IMR-90 (cell line): ENCODE measurements around the gene SLC6A12. TPM values are rescaled to one million over a fixed set of nuclear protein-coding genes. Genes with fewer than 3 reads are reported as not detected.

Experiments
- ATAC-seq: fragments of 200-7000 bp; cut with Tn5 transposase; 2 replicates; pipeline ENCODE4 v1.9.1; 2020; ENCODE audit warnings: low read depth, mild to moderate bottlenecking, moderate library complexity
- BruUV-seq: library from RNA; stranded (reverse); fragments of 400-500 nt; replicated peaks from 2 replicates; lab custom pipeline; 2021; lab: Mats Ljungman, UMichigan
- CTCF ChIA-PET: fragments of 300-600 bp; formaldehyde crosslinking; extraction: SDS; loops from one replicate; lab custom pipeline; 2021; ENCODE audit warnings: antibody characterized with exemption; lab: Yijun Ruan, JAX
- POLR2A ChIA-PET: fragments of 300-600 bp; sonication (Branson Sonifier 250); formaldehyde crosslinking; loops from one replicate; lab custom pipeline; 2022; ENCODE audit warnings: antibody characterized with exemption; ENCODE audit not compliant: unreplicated experiment; lab: Charles Lee
- DNase-seq: peaks from one replicate; pipeline ENCODE4 v3.0.0; 2013
- H2AFZ ChIP-seq: replicated peaks from 2 replicates; pipeline ENCODE3; 2013; ENCODE audit warnings: low read length, mild to moderate bottlenecking; ENCODE audit not compliant: poor library complexity
- H2AK5ac ChIP-seq: 2 replicates; pipeline ENCODE4 v1.6.1; 2013; ENCODE audit warnings: low read depth, low read length, inconsistent platforms
- H2AK9ac ChIP-seq: replicated peaks from 2 replicates; pipeline ENCODE3; 2013; ENCODE audit warnings: mild to moderate bottlenecking, low read depth, low read length, moderate library complexity; ENCODE audit not compliant: poor library complexity
- H2BK120ac ChIP-seq: 2 replicates; pipeline ENCODE4 v1.6.1; 2013; ENCODE audit warnings: low read depth, low read length, inconsistent platforms
- H2BK15ac ChIP-seq: 3 replicates; pipeline ENCODE4 v1.6.1; 2013; ENCODE audit warnings: low read depth, low read length, inconsistent platforms
- H2BK20ac ChIP-seq: 2 replicates; pipeline ENCODE4 v1.6.1; 2013; ENCODE audit warnings: low read depth, mild to moderate bottlenecking, inconsistent platforms, low read length, moderate library complexity
- H2BK5ac ChIP-seq: 2 replicates; pipeline ENCODE4 v1.6.1; 2013; ENCODE audit warnings: mild to moderate bottlenecking, low read depth, low read length, inconsistent platforms; ENCODE audit not compliant: poor library complexity, severe bottlenecking
- H3K14ac ChIP-seq: replicated peaks from 2 replicates; pipeline ENCODE4 v1.6.1; 2013; ENCODE audit warnings: low read depth, low read length, inconsistent platforms
- H3K18ac ChIP-seq: 2 replicates; pipeline ENCODE4 v1.6.1; 2013; ENCODE audit warnings: low read depth, low read length, control low read depth
- H3K23ac ChIP-seq: 2 replicates; pipeline ENCODE4 v1.6.1; 2013; ENCODE audit warnings: low read depth, low read length, inconsistent platforms
- H3K27ac ChIP-seq: 2 replicates; pipeline ENCODE4 v1.5.1; 2013; ENCODE audit warnings: mild to moderate bottlenecking, control low read depth, low read length; ENCODE audit not compliant: insufficient read depth
- H3K27me3 ChIP-seq: 2 replicates; pipeline ENCODE4 v1.6.1; 2013; ENCODE audit warnings: low read length; ENCODE audit not compliant: control insufficient read depth, insufficient read depth
- H3K36me3 ChIP-seq: 2 replicates; pipeline ENCODE4 v1.6.1; 2013; ENCODE audit warnings: low read length, mixed read lengths; ENCODE audit not compliant: control insufficient read depth, insufficient read depth
- H3K4ac ChIP-seq: 2 replicates; pipeline ENCODE4 v1.6.1; 2013; ENCODE audit warnings: low read depth, low read length, inconsistent platforms
- H3K4me1 ChIP-seq: 2 replicates; pipeline ENCODE4 v1.6.1; 2013; ENCODE audit warnings: low read length, mixed read lengths; ENCODE audit not compliant: control insufficient read depth, insufficient read depth
- H3K4me2 ChIP-seq: 2 replicates; pipeline ENCODE4 v1.6.1; 2013; ENCODE audit warnings: low read depth, mild to moderate bottlenecking, control low read depth, low read length, moderate library complexity
- H3K4me3 ChIP-seq: 2 replicates; pipeline ENCODE4 v1.5.1; 2013; ENCODE audit warnings: low read depth, mild to moderate bottlenecking, control low read depth, low read length, moderate library complexity; ENCODE audit not compliant: insufficient read depth
- H3K56ac ChIP-seq: 2 replicates; pipeline ENCODE4 v1.6.1; 2013; ENCODE audit warnings: low read length, inconsistent platforms; ENCODE audit not compliant: insufficient read depth; ENCODE audit errors: extremely low read depth
- H3K79me1 ChIP-seq, 2 experiments: 2 replicates each; pipeline ENCODE4 v1.6.1; 2013; ENCODE audit warnings: low read length in 2 of 2, inconsistent platforms in 1 of 2, low read depth in 1 of 2
- H3K9ac ChIP-seq: 2 replicates; pipeline ENCODE4 v1.6.1; 2013; ENCODE audit warnings: low read depth, low read length, control low read depth
- H3K9me1 ChIP-seq: 2 replicates; pipeline ENCODE4 v1.6.1; 2013; ENCODE audit warnings: low read length, inconsistent platforms; ENCODE audit not compliant: insufficient read depth
- H3K9me3 ChIP-seq: 2 replicates; pipeline ENCODE4 v1.6.1; 2013; ENCODE audit warnings: low read length; ENCODE audit not compliant: control insufficient read depth, insufficient read depth
- H4K20me1 ChIP-seq: 2 replicates; pipeline ENCODE4 v1.6.1; 2013; ENCODE audit warnings: low read length, inconsistent platforms; ENCODE audit not compliant: insufficient read depth
- H4K5ac ChIP-seq: 2 replicates; pipeline ENCODE4 v1.6.1; 2013; ENCODE audit warnings: mild to moderate bottlenecking, low read depth, low read length, control low read depth
- H4K8ac ChIP-seq, 2 experiments: 2 replicates each; pipeline ENCODE4 v1.6.1; 2013; ENCODE audit warnings: low read depth in 2 of 2, low read length in 2 of 2, control low read depth in 1 of 2, inconsistent platforms in 1 of 2
- H4K91ac ChIP-seq: 2 replicates; pipeline ENCODE4 v1.6.1; 2013; ENCODE audit warnings: low read depth, low read length, inconsistent platforms; ENCODE audit not compliant: insufficient read depth
- BHLHE40 ChIP-seq: fragments of 150-350 bp; IDR thresholded peaks from 2 replicates; pipeline ENCODE4 v1.6.1; 2016; ENCODE audit warnings: mild to moderate bottlenecking, low read depth, low read length
- CTCF ChIP-seq: conservative IDR thresholded peaks from 2 replicates; pipeline ENCODE4 v1.5.1; 2012; ENCODE audit warnings: mild to moderate bottlenecking, low read depth, low read length, improper control_type of control experiment
- FOS ChIP-seq: fragments of 150-350 bp; IDR thresholded peaks from 2 replicates; pipeline ENCODE4 v1.6.1; 2016; ENCODE audit warnings: low read depth, low read length
- MAFK ChIP-seq: IDR thresholded peaks from 2 replicates; pipeline ENCODE4 v1.6.1; 2012; ENCODE audit warnings: low read depth, low read length, improper control_type of control experiment
- MAZ ChIP-seq: IDR thresholded peaks from 2 replicates; pipeline ENCODE4 v1.6.1; 2012; ENCODE audit warnings: low read depth, mild to moderate bottlenecking, low read length, improper control_type of control experiment, moderate library complexity, borderline replicate concordance
- MXI1 ChIP-seq: IDR thresholded peaks from 2 replicates; pipeline ENCODE4 v1.6.1; 2012; ENCODE audit warnings: low read depth, mild to moderate bottlenecking, low read length, moderate library complexity, borderline replicate concordance
- NFE2L2 ChIP-seq: fragments of 150-350 bp; IDR thresholded peaks from 2 replicates; pipeline ENCODE4 v1.6.1; 2016; ENCODE audit warnings: low read depth, mild to moderate bottlenecking, low read length
- POLR2A ChIP-seq: IDR thresholded peaks from 2 replicates; pipeline ENCODE4 v1.6.1; 2012; ENCODE audit warnings: mild to moderate bottlenecking, low read depth, low read length
- RAD21 ChIP-seq: IDR thresholded peaks from 2 replicates; pipeline ENCODE4 v1.6.1; 2012; ENCODE audit warnings: low read length, improper control_type of control experiment
- WGBS, 2 experiments: methylation state at CpG; one replicate each; pipeline versions ENCODE4 v1.1.5 to v1.1.7; 2013; ENCODE audit warnings: missing lambda C conversion rate in 2 of 2; ENCODE audit not compliant: insufficient read length in 1 of 2; ENCODE audit errors: extremely low coverage in 2 of 2; 5-methylcytosine and 5-hydroxymethylcytosine counted together
- dilution Hi-C: fragments of 300-500 bp; cut with HindIII; formaldehyde crosslinking; loops from one replicate; pipeline ENCODE4 v1.14.3; 2018; ENCODE audit warnings: low sequenced_read_pairs; ENCODE audit not compliant: unreplicated experiment
- in situ Hi-C: fragments of 300-500 bp; cut with MboI; formaldehyde crosslinking; loops from 3 replicates; pipeline ENCODE4 v1.14.3; 2019; ENCODE audit warnings: low sequenced_read_pairs, inconsistent platforms, mixed read lengths
- intact Hi-C: fragments of 100-400 bp; cut with micrococcal nuclease; formaldehyde crosslinking; loops from 2 replicates; pipeline ENCODE4 v1.10.0; 2022
- polyA plus RNA-seq, 3 experiments: library from polyadenylated mRNA; depleted of rRNA; stranded (reverse); fragments of >200 nt; gene quantifications; 2 replicates each; pipeline ENCODE4 v1.2.3, GENCODE V29; 2012; ENCODE audit warnings: low replicate concordance in 1 of 3
- total RNA-seq: library from RNA; depleted of rRNA; stranded (reverse); fragments of >200 nt; gene quantifications from 2 replicates; pipeline ENCODE4 v1.2.3, GENCODE V29; 2012

The SLC6A12 gene
- total and polyA plus RNA-seq, 2 of the 4 experiments (the other 2 are of a cell fraction): not detected

GRCh38 chr12:156945-157344, 57.0 kb downstream of the SLC6A12 start:
- ATAC-seq (no peak), DNase-seq (no peak)
- no peak overlapping the region for H3K27ac ChIP-seq
- no peak overlapping the region for H3K56ac ChIP-seq
- in situ Hi-C loops (no loop called here), dilution Hi-C loops (no loop called here), intact Hi-C loops (no loop called here)
- H3K18ac ChIP-seq: no peak overlapping the region
- H4K8ac ChIP-seq: no peak overlapping the region
- H3K36me3 ChIP-seq: no peaks in the 10 kb centered on the region
- H3K4me2 ChIP-seq: no peak overlapping the region
- H4K20me1 ChIP-seq: no peaks in the 10 kb centered on the region
- H3K4me3 ChIP-seq: no peak overlapping the region
- no peaks in the 10 kb centered on the region for H3K79me1 ChIP-seq
- H3K4me1 ChIP-seq: peaks cover 3% of the 10 kb centered on the region; the same call in 1 of the 2 replicates
- no peak overlapping the region for H2BK15ac ChIP-seq
- no peak overlapping the region for H2AK5ac ChIP-seq
- peaks cover 34% of the 10 kb centered on the region for H3K27me3 ChIP-seq
- peaks cover 2% of the 10 kb centered on the region; the same call in 1 of the 2 replicates for H3K9me3 ChIP-seq
- no peak overlapping the region for H2AFZ ChIP-seq
- H3K14ac ChIP-seq: no peak overlapping the region
- no peak overlapping the region for H2BK20ac ChIP-seq
- no TSS peak for BruUV-seq
- ChIA-PET POLR2A (no interaction called here), CTCF (no interaction called here)
- TF ChIP-seq MAFK (no peak), NFE2L2 (no peak), MAZ (no peak), FOS (no peak), BHLHE40 (no peak), CTCF (no peak), RAD21 (no peak), MXI1 (no peak), POLR2A (no peak)
- no CpG with 5 or more reads among the region's 13 CpGs for WGBS, 2 experiments
- no peaks in the 10 kb centered on the region for H3K9me1 ChIP-seq
- no peak overlapping the region for H2BK120ac ChIP-seq
- no peak overlapping the region for H3K9ac ChIP-seq
- H4K5ac ChIP-seq: no peak overlapping the region
- no peak overlapping the region for H2AK9ac ChIP-seq
- no peak overlapping the region for H2BK5ac ChIP-seq
- H3K4ac ChIP-seq: no peak overlapping the region
- H4K91ac ChIP-seq: no peak overlapping the region
- H3K23ac ChIP-seq: no peak overlapping the region
